HG03354 (cell line): Measurements from ENCODE around the gene ETS2.
A peak's percentile ranks its signal among the peaks of the same experiment; 100 is the strongest.
"Not testable (repeated sequence)": the region's sequence is repeated elsewhere in the genome, so short reads cannot be mapped to it uniquely, and the experiment has no call there.

ENCODE experiments used
- ATAC-seq: cut with Tn5 transposase; IDR thresholded peaks from one replicate; pipeline ENCODE4 v1.9.1; 2021; ENCODE audit warnings: mild to moderate bottlenecking; ENCODE audit not compliant: unreplicated experiment, poor library complexity, severe bottlenecking

ETS2 gene

DNA sequence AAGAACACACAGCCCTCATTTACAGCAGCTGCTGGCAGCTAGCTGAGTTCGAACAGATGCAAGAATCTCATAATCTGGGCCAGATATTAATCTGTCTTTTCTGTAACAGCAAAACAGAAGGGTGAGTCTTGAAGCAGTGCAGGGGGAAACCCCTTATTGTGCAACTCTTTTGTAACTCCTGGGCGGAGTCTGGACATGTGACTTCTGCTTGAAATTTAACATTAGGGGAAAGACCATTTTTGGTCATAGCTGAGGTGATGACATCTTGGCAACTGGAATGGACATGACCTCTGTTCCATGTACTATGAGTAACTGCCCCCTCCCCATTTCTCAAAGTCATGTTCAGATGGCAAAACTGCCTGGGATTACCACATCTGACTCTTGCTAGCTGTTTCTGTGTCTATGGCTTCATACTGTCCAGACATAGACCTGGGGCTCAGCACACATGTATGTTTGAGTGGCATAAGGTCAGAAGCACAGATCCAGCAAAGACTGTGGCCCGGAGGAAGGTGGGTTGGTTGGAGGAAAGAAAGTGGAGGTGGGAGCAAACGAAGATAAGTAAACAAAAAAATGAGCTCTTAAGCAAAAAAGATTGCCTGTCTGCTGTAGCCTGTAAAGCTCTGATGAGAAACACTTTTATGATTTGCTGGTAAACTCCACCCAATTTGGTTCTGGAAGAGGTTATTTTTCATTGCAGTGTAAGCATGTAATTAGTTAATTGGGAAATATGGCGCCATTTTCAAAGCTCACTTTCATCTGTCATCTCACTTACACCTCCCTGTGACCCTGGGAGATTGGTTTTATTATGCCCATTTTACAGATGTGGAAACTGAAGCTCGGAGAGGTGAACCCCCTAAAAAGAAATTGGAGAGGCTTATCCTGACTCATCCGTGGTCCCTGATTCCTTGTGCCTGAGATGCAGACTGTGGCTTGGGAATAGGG lies 26.1 kb downstream of the ETS2 start:
- peak; percentile 93 for ATAC-seq

DNA sequence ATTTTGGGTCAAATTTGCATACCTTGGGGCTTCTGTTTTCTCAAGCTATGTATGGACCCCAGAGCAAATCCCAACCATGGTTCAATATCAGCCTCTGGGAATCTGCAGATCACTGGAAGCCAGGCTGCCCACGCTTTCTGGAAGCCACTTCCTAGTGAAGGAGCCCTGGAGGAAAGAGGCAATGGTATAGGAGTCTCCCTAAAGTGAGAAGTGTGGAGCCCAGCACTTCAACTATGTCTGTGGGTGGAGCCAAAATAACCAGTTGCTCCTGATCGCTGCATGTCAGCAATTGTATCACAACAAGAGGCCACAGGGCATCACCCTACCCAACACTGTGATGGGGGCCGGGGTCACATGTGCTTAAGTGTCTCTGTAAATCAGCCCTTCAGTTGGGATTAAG lies 26.9 kb downstream of the ETS2 start:
- no peak for ATAC-seq

DNA sequence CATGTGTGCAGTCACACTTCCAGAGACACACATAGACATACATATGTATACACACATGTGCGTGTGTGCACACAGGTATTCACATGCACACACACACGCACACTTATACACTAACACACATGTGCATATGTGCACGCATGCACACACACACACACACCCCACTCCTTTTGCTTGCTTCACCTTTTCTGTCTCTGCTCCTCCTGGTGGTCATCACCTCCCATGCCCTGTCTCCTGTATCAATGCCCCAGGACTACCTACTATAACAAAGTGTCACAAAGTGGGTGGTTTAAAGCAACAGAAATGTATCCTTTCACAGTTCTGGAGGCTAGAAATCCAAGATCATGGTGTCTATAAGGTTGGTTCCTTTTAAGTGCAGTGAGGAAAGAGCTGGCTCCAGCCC lies 27.4 kb downstream of the ETS2 start:
- ATAC-seq, result no peak

DNA sequence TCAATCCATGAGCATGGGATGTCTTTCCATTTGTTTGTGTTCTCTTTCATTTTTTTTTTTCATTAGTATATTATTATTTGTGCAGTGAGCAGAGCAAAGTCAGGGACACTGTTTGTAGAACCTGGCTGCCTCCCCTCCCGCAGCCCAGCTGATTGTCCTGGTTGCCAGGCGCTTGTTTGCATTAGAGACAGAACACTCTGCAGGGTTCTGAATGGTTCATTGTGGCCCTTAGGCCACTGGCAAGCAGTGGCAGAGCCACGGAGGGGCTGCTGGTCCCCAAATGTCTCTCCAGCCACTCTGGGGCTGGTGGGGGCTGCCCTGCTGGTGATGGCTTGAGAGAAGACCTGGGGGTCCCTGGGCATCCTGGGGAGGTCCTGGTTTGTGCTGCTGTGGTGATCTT lies 29.0 kb downstream of the ETS2 start:
- no peak for ATAC-seq

DNA sequence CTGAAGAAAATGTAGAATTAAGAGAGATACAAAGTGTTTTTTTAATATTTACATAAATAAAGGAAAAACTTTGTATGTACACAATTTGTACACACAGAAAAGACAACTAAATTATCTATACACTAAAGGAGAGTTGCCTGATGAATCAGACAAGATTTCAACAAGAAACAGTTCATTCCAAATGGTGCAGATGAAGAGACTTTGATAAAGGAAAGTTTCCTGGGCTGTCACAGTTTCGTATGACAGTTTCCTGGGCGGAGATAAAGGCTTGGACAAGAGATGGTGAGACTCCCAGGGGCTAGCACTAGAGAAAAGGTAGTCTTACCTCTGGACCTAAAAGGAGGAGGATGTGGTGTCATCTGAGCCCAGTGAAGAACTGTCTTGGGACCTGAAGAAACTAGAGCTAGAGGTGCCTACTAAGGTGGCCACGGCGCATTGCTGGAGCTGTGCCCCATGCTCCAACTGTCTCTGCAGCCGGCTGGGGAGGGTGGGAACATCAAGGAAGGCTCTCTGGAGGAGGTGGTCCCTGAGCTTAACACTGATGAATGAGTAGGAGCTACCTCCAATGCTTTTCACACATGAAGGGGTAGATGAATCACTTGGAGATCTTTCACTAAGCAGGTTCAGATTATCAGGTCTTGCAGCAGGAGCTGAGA lies 32.2 kb downstream of the ETS2 start:
- ATAC-seq, result no peak

DNA sequence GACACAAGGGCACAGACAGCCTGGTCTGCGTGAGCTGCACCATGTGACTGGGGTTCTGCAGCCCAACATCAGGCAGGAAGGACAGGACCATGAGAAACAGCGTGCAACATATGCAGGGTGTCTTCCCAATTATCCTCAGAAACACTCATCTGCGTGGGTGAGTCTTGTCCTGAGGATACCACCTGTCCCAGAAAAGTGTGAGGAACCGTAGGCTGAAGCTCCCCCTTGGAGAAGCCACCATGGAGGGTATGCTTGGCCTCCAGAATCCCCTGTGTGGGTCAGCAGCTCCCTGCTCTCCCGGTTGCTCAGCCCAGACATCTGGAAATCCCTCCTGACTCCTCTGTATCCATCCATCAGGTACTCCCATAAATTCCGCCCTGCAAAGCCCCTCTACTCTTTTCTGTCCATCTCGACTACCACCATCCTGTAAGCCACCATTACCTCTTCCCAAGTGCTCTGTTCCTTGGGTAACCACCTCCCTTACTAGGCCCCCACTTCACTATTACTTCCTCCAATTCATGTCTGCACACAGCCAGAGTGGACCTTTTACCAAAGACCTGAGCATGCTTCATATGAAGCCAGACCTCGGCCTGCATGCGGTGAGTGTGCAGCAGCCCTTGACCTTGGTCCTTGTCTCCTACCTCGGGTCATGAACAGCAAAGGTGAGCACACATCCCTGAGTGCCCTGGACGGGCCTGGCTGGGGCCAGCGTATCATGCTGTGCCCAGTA lies 33.0 kb downstream of the ETS2 start:
- no peak for ATAC-seq

DNA sequence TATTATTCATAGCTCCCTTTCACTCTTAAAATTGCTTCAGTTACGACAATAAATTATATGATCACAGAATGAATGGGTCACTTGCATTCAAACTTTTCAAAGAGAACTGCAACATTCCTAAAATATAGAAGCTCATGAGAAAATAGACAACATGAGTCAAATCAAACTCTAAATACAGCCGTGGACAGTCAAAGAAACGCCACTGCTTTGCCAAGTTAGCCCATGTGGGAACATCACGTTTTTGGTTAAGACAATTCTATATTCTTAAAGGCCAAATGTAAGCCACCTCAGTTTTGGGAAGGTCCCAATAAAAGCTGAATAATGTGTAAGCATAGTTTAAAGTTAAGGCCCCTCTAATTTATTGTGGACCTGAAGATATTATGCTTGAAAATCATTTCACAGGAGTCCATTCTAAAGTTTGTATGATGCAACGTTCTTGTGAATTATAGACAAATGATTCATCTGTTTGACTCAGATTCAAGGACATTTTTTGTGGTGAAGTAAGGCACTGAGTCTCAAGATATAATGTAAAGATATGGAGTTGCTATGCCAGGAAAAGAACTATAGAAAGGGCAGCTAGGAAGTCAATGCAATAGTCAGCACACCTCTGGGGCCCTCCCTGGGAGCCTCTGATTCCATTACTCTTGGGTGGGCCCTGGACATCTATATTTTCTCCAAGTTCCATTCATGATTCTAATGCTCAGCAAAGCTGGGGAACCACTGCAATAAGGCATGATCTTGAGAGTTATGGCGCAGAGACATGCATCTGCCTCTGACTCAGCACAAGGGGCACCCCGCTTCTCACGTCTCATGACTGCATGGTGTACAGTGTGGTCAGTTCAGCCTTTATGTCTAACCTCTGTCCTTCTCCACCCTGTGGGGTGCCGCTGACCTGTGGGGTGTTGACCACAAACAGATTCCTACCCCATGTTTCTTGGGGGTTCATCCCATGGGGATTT lies 33.9 kb downstream of the ETS2 start:
- no peak for ATAC-seq

DNA sequence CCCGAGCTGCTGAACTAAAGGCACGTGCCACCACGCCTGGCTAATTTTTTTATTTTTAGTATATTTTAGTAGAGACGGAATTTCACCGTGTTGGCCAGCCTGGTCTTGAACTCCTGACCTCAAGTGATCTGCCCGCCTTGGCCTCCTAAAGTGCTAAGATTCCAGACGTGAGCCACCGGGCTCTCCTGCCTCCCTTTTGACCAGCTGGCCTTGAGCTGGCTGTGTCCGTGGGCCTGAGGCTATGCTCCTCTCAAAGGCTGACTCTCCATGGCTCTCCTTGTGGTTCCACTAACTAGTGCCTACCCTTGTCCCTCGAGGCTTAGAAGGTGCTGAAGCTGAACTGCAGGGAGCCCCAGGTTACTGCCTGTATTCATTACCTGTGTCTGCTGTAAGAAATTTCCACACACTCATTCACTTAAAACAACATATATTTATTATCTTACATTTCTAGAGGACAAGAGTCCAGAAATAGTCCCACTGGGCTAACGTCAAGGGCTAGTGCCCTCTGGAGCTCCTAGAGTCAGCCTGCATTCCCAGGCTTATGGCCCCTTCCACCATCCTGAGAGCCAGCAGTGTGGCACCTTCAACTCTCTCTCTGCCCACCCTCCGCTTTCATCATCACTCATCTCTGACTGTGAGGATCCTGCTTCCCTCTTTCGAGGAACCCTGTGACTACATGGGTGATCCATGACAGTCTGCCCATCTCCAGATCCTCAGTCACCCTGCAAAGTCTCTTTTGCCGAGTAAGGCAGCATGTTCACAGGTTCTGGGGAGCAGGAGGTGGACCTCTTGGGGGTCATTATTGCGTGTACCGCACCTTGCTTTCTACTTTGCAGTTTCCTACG lies 34.9 kb downstream of the ETS2 start:
- no peak for ATAC-seq

DNA sequence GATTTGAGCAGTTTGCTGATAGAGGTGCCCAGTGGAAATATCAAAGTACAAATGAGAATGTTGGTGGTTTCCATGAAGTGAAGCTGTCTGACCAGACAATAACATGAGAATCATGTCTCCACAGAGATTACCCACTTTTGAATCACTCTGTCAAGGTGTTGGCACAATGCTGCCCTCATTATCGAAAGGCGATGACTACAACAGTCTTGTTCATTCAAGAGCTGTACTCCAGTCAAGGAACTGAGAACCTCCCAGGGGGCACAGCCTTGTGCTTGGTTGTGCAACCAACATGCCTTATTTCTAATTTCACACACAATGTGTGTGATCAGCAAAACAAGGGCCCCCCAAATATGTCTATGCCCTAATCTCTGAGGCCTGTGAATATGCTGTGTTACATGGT lies 35.7 kb downstream of the ETS2 start:
- ATAC-seq, result no peak

DNA sequence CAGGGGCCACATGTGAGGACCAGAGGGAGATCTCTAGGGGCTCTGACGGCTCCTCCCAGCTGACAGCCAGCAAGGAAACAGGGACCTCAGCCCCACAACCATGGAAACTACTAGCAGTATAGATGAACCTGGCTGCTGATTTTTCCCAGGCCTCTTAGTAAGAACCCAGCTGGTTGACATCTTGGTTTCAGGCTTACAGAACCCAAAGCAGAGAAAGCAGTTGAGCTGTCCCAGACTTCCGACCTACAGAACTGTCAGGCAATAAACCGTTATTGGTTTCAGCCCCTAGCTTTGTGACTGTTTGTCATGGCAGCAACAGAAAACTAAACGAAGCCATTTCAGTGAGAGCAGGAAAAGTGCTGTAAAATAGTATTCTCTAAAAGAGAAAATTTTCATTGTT lies 36.4 kb downstream of the ETS2 start:
- no peak for ATAC-seq

DNA sequence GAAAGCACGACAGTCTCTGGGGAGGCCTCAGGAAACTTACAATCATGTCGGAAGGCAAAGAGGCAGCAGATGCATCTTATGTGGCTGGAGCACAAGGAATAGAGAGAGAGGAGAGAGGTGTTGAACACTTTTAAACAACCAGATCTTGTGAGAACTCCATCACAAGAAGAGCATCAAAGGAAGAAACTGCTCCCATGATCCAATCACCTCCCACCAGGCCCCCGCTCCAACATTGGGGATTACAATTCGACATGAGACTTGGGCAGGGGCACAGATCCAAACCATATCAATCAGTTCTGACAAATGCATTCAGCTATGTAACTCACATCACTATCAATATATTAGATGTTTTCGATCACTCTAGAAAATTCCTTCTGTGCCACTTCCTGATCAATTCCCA lies 37.6 kb downstream of the ETS2 start:
- no peak for ATAC-seq

DNA sequence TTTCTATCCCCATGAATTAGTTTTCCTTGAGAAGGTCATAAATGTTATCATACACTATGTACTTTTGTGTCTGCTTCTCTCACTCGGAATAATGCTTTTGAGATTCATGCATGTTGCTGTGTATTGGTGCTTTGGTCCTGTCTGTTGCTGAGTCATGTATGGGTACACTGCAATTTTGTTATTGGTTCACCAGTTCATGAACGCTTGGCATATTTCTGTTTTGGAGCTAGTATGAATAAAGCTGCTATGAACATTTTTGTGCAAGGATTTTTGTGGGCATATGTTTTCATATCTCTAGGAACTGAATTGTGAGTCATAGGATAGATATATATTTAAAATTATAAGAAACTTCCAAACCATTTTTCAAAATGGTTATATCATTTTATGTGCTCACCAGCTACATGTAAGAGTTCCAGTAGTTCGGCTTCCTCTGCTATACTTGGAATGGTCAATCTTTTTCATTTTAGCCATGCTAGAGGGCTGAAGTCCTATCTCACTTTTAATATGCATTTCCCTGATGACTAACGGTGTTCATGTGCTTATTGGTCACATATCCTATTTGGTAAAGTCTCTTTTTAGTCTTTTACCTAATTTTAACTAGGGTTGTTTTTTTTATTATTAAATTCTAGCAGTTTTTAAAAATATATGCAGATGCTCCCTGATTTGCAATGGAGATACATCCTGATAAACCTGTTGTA lies 38.2 kb downstream of the ETS2 start:
- ATAC-seq, result no peak

DNA sequence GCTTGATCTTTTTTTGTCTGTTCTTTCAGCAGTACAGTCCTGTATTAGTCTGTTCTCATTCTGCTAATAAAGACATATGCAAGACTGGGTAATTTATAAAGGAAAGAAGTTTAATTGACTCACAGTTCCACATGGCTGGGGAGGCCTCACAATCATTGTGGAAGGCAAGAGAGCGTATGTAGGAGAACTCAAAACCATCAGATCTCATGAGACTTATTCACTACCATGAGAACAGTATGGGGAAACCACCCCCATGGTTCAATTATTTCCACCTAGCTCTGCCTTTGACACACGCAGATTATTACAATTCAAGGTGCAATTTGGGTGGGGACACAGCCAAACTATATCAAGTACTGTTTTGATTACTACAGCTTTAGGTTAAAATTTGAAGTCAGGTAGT lies 39.6 kb downstream of the ETS2 start:
- ATAC-seq, result not testable (repeated sequence)

DNA sequence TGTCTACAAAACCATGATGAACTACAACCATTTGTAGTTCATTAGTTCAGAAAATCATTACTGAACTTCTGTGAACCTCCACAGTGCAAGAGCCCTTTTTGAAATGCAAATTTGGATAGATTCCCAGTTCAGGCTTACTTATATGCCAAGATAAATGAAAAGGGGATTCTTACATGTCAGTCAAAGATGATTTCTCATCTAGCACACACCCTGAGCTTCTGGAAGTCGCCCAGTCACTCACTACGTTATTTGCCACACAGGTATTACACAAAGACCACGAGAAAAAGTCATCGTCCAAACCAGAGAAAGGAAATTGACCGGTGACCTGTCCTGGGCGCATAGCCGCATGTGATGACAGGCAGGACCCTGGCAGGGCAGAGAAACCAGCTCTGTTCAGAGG lies 41.8 kb downstream of the ETS2 start:
- no peak for ATAC-seq

DNA sequence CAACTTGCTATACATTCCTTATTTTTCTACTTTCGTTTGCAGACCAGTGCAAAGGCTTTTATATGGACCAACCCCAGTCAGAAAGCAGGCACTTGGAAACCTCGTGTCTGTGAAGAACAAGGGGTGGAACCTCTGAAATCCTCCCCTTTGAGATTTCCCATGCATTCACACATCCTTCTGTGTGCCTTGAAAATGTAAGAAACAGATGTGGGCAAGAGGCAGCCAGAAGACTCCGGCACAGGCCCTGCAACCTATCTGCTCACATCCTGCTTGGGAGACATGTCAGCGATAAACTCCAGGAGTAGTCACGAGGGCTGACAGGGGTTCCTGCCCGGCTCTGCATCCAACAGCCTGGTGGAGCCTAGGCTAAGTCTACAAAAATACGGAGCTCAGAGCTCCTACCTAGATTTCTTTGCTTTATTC lies 42.5 kb downstream of the ETS2 start:
- no peak for ATAC-seq

DNA sequence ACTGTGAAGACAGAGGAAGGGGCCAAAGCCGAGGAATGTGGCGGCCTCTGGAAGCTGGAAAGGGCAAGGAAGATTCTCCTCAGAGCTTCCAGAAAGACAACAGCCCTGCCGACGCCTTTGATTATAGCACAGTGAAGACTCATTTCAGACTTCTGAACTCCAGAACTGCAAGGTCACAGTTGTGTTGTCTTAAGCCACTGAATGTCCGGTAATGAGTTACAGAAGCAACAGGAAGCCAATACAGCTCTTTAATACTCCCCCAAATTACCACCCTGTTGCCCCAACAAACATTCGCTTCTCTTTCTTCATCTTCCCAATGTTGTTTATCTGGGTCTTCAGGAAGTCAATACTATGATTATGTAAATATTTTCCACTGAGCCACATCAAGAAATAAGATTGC lies 44.0 kb downstream of the ETS2 start:
- ATAC-seq, result no peak

DNA sequence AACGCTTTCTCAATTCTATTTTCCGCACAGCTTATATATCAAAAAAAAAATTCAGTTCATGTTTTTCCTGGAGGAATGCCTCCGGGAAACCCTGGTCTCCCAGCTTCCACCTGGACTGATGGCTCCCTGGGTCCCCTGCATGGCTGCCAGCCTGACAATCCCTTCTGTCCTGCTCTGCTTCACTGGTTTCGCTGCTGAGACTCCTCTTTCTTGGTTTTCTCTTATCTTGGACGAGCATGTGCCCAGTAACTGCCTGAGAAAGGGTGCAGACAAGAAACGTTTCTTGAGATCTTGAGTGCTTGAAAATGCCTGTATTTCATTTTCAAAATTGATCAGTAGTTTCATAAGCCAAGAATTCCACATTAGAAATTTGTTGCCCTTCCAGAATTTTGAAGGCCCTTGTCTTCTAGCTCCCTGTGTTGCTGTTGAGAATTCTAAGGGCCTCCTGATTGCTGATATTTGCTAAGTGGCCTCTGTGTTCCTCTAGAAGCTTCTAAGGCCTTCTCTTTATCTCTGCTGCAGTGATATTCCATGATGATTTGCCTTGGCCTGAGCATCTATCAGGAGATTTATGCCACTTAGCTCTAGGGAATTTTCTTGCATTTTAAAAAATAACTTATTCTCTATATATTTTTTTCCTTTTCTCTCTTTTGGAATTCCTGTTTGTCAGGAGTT lies 44.7 kb downstream of the ETS2 start:
- no peak for ATAC-seq

DNA sequence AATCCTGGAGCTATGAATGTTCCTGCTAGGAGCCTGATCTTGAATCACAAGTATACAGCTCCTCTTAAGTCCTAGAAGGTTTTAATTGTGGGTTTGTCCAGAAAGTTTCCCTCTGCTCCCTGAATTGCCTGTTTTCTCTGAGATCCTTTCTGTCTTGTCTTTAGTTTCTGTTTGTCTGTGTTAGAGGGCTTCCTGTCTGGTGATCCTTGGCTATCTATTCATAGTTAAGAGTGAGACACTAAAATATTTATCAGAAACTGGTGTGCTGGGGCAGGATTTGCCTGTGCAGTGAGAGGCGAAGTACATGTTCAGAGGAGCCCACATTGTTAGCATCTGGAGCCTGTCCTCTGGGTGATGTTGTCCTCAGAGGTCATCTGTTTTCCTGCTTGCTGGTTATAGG lies 45.4 kb downstream of the ETS2 start:
- ATAC-seq, result no peak
